ENCODE data around the gene DAZAP2. TPM values are rescaled to one million over a fixed set of nuclear protein-coding genes. Genes with fewer than 3 reads are reported as not detected.

Gene DAZAP2
- total and polyA plus RNA-seq, 9 of the 15 experiments (the other 6 are each of a cell fraction or from before 2014, with no cell fraction given) = 116 to 668 (median 227) TPM

GRCh38 chr12:51198568-51199365 is 39.9 kb upstream of the DAZAP2 start (continued):
- no peak for TF ChIP-seq TRIM25 (IDR thresholded peaks at IDR 0.05; ENCODE audit: borderline replicate concordance)
- no peak for TF ChIP-seq SIRT6 (IDR thresholded peaks at IDR 0.05; ENCODE audit: low read depth, low read length)
- TF ChIP-seq, protein P1, sequence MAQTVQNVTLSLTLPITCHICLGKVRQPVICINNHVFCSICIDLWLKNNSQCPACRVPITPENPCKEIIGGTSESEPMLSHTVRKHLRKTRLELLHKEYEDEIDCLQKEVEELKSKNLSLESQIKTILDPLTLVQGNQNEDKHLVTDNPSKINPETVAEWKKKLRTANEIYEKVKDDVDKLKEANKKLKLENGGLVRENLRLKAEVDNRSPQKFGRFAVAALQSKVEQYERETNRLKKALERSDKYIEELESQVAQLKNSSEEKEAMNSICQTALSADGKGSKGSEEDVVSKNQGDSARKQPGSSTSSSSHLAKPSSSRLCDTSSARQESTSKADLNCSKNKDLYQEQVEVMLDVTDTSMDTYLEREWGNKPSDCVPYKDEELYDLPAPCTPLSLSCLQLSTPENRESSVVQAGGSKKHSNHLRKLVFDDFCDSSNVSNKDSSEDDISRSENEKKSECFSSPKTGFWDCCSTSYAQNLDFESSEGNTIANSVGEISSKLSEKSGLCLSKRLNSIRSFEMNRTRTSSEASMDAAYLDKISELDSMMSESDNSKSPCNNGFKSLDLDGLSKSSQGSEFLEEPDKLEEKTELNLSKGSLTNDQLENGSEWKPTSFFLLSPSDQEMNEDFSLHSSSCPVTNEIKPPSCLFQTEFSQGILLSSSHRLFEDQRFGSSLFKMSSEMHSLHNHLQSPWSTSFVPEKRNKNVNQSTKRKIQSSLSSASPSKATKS (CRISPR knock-in tag; IDR thresholded peaks at IDR 0.05) = no peak
- TF ChIP-seq, protein P2, sequence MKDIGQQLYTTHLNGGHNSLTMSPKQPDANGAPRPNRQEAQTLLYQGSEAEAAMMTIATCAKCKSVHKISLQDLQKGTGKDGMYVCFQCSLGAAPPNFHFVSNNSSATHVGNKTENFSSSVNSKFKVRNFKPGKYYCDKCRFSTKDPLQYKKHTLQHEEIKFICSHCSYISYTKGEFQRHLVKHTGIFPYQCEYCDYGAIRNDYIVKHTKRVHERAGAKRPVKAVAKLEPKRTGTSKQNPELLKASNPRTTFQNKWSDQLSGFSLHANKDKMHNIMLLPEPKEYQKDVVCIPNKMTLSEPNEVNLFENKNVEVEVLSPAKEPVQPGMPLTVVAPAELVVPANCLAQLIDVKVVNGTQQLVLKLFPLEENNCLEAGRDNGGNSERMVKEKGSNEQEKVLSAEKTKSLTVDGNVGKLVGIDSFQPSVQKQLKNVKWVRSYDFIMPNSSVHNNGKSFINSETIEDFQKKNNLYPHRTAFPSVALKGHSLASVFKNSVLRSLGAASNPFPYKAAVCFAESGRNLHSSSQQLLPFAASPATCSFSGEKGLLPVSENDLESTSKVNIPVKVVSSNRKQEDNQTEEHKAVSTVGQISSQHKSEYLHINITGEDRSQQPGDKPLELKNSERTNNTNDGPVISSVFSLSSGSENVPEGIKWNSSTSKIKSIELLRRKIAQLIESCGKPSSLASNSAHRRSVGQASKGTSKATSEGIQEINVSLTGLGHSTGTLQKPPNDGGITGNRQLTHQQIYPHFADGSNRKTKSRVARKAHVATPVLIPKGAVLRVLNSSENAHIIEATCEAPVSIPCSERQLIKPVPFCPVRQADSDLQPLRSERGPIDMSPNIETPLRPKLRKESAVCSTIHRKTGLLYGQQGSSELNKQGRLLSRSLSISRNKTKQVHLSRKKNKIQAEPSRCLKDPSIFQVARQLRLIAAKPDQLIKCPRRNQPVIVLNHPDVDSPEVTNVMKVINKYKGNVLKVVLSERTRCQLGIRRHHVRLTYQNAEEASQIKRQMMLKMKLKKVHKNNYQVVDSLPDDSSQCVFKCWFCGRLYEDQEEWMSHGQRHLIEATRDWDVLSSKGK (CRISPR knock-in tag; IDR thresholded peaks at IDR 0.05) = no peak
- TF ChIP-seq RAD21 (CRISPR knock-in tag; conservative IDR thresholded peaks at IDR 0.05 in 1 of 2, IDR thresholded peaks at IDR 0.05 in 1 of 2) = no peak

All from K562 (cell line).